HCT116 (cell line): ENCODE measurements around the gene MCRS1. TPM values are rescaled to one million over a fixed set of nuclear protein-coding genes. Genes with fewer than 3 reads are reported as not detected.
"Not testable (repeated sequence)": the region's sequence is repeated elsewhere in the genome, so short reads cannot be mapped to it uniquely, and the experiment has no call there.

Experiments used
- ATAC-seq: fragments of 200-7000 bp; cut with Tn5 transposase; 2 replicates; pipeline ENCODE4 v1.9.1; 2020; ENCODE audit warnings: mild to moderate bottlenecking, moderate library complexity
- BruUV-seq: library from RNA; stranded (reverse); fragments of 400-500 nt; replicated peaks from 2 replicates; lab custom pipeline; 2021; lab: Mats Ljungman, UMichigan
- CTCF ChIA-PET: fragments of 300-600 bp; sonication (Branson Sonifier 250); formaldehyde crosslinking; loops from one replicate; lab custom pipeline; 2021; ENCODE audit warnings: antibody characterized with exemption; lab: Charles Lee
- POLR2A ChIA-PET: fragments of 300-600, 350-600 bp; sonication (Branson Sonifier 250); formaldehyde crosslinking; loops from one replicate; lab custom pipeline; 2021; ENCODE audit warnings: antibody characterized with exemption; lab: Charles Lee
- RAD21 ChIA-PET, 2 experiments: fragments of 300-600 bp; sonication (Branson Sonifier 250); formaldehyde crosslinking; loops; one replicate each; lab custom pipeline; 2023; ENCODE audit warnings: low total read pairs in 2 of 2; ENCODE audit not compliant: uncharacterized antibody in 2 of 2, unreplicated experiment in 2 of 2, low non-redundant PET in 1 of 2; lab: Charles Lee
- DNase-seq: peaks from one replicate; pipeline ENCODE4 v3.0.0-alpha.2; 2010; ENCODE audit warnings: low read depth, low spot score
- H2AFZ ChIP-seq: fragments of 200-600 bp; shearing (Covaris generic), sonication (generic); 2 replicates; pipeline ENCODE4 v1.6.1; 2017; ENCODE audit warnings: low read depth, mixed run types, mixed read lengths, antibody characterized with exemption, low read length; ENCODE audit not compliant: poor library complexity, severe bottlenecking
- H3K27ac ChIP-seq: 2 replicates; pipeline ENCODE4 v1.5.1; 2012; ENCODE audit warnings: low read depth, low read length
- H3K27me3 ChIP-seq: fragments of 200-600 bp; sonication (generic); 2 replicates; pipeline ENCODE4 v1.6.1; 2016; ENCODE audit warnings: mixed run types, low read length, mixed read lengths; ENCODE audit not compliant: insufficient read depth
- H3K36me3 ChIP-seq, 2 experiments: fragments of 200-500 bp in 1 of 2; fragments of 200-600 bp in 1 of 2; sonication (Bioruptor generic) in 1 of 2; sonication (generic) in 1 of 2; 2 replicates each; pipeline versions ENCODE4 v1.5.1 to v1.6.1; 2014 to 2016; ENCODE audit warnings: low read length in 2 of 2, inconsistent platforms in 1 of 2, mixed read lengths in 1 of 2, mixed run types in 1 of 2; ENCODE audit not compliant: insufficient read depth in 2 of 2, control insufficient read depth in 1 of 2
- H3K4me1 ChIP-seq, 2 experiments: fragments of 200-600 bp in 1 of 2; sonication (generic) in 1 of 2; 2 replicates each; pipeline versions ENCODE4 v1.5.1 to v1.6.1; 2012 to 2017; ENCODE audit warnings: low read length in 2 of 2, inconsistent platforms in 1 of 2, mild to moderate bottlenecking in 1 of 2, mixed read lengths in 1 of 2, mixed run types in 1 of 2, moderate library complexity in 1 of 2; ENCODE audit not compliant: insufficient read depth in 2 of 2, control insufficient read depth in 1 of 2
- H3K4me2 ChIP-seq: fragments of 200-600 bp; sonication (generic); 2 replicates; pipeline ENCODE4 v1.6.1; 2017; ENCODE audit warnings: mixed run types, low read length, mixed read lengths
- H3K4me3 ChIP-seq, 2 experiments: fragments of 200-600 bp in 1 of 2; sonication (generic) in 1 of 2; replicated peaks in 1 of 2; 2 replicates each; pipeline ENCODE4 v1.5.1; 2011 to 2016; ENCODE audit warnings: low read length in 2 of 2, control low read depth in 1 of 2, low read depth in 1 of 2, mild to moderate bottlenecking in 1 of 2, mixed read lengths in 1 of 2, mixed run types in 1 of 2
- H3K79me2 ChIP-seq: fragments of 200-600 bp; sonication (generic); 2 replicates; pipeline ENCODE4 v1.6.1; 2017; ENCODE audit warnings: mild to moderate bottlenecking, mixed run types, low read length, moderate library complexity, mixed read lengths; ENCODE audit not compliant: insufficient read depth
- H3K9ac ChIP-seq: fragments of 200-600 bp; sonication (generic); 2 replicates; pipeline ENCODE4 v1.6.1; 2016; ENCODE audit warnings: low read length, mixed read lengths
- H3K9me2 ChIP-seq: fragments of 200-600 bp; sonication (generic), shearing (Covaris generic); 2 replicates; pipeline ENCODE4 v1.6.1; 2017; ENCODE audit warnings: mixed run types, mild to moderate bottlenecking, moderate library complexity; ENCODE audit not compliant: insufficient read depth
- H3K9me3 ChIP-seq, 2 experiments: fragments of 200-500 bp in 1 of 2; fragments of 200-600 bp in 1 of 2; sonication (Bioruptor generic) in 1 of 2; sonication (generic) in 1 of 2; 2 replicates each; pipeline ENCODE4 v1.6.1; 2014 to 2017; ENCODE audit warnings: low read length in 2 of 2, mixed read lengths in 2 of 2, inconsistent platforms in 1 of 2, low read depth in 1 of 2, mild to moderate bottlenecking in 1 of 2, mixed run types in 1 of 2, moderate library complexity in 1 of 2; ENCODE audit not compliant: control insufficient read depth in 1 of 2, insufficient read depth in 1 of 2
- H4K20me1 ChIP-seq: fragments of 200-600 bp; sonication (generic), shearing (Covaris generic); 2 replicates; pipeline ENCODE4 v1.6.1; 2017; ENCODE audit warnings: mixed run types, mild to moderate bottlenecking, moderate library complexity; ENCODE audit not compliant: insufficient read depth
- EZH2 ChIP-seq: fragments of 200-600 bp; sonication (generic); IDR thresholded peaks from 2 replicates; pipeline ENCODE4 v1.6.1; 2017; ENCODE audit warnings: antibody characterized with exemption, mixed run types
- REST ChIP-seq: IDR thresholded peaks from 2 replicates; pipeline ENCODE4 v1.6.1; 2012; ENCODE audit warnings: low read depth
- YY1 ChIP-seq: IDR thresholded peaks from 2 replicates; pipeline ENCODE4 v1.6.1; 2011; ENCODE audit warnings: low read length, low read depth, moderate library complexity, mild to moderate bottlenecking; ENCODE audit not compliant: insufficient replicate concordance; ENCODE audit errors: extremely low read depth
- intact Hi-C: fragments of 100-400 bp; cut with micrococcal nuclease; formaldehyde crosslinking; loops from 2 replicates; pipeline ENCODE4 v1.10.0; 2022
- total RNA-seq: library from RNA; stranded (reverse); gene quantifications from one replicate; pipeline ENCODE4 v1.2.1, GENCODE V29; 2021; ENCODE audit not compliant: unreplicated experiment
- TF ChIP-seq, protein P1 (sequence below), 3 experiments: fragments of 200-600 bp in 1 of 3; sonication (generic) in 1 of 3; IDR thresholded peaks in 2 of 3; conservative IDR thresholded peaks in 1 of 3; 2 replicates each; pipeline ENCODE4 v1.5.1; 2012 to 2017; ENCODE audit warnings: low read depth in 2 of 3, low read length in 2 of 3, antibody characterized with exemption in 1 of 3, borderline replicate concordance in 1 of 3, control low read depth in 1 of 3, mild to moderate bottlenecking in 1 of 3, mixed read lengths in 1 of 3, mixed run types in 1 of 3, moderate library complexity in 1 of 3; ENCODE audit not compliant: insufficient read depth in 1 of 3
- TF ChIP-seq, protein P2 (sequence below): IDR thresholded peaks from 2 replicates; pipeline ENCODE4 v1.6.1; 2012

The MCRS1 gene
- total RNA-seq, 1 experiment from 2014 or later, result 91.9 TPM

GRCh38 chr12:49610785-49611184 lies 42.8 kb upstream of the MCRS1 start:
- H3K4me2 ChIP-seq, DNase-seq, H3K4me3 ChIP-seq, H3K4me1 ChIP-seq, H4K20me1 ChIP-seq, RAD21 ChIA-PET, H3K27ac ChIP-seq, POLR2A ChIA-PET, H3K9me3 ChIP-seq, H3K79me2 ChIP-seq, intact Hi-C loops, H3K9me2 ChIP-seq, BruUV-seq, H3K27me3 ChIP-seq, ATAC-seq, H3K9ac ChIP-seq, H3K36me3 ChIP-seq, H2AFZ ChIP-seq: not testable (repeated sequence)
- CTCF ChIA-PET, result interaction anchor here (0.9 to 2.2 kb wide), 2 partner anchors 10 to 253 kb away, joined by 4 to 7 read pairs; no protein-coding TSS in a partner anchor

GRCh38 chr12:49609875-49610154 lies 41.9 kb upstream of the MCRS1 start:
- DNase-seq, result no peak
- BruUV-seq, result no TSS peak
- H3K9me3 ChIP-seq, result peaks cover 0 to 4% of the 10 kb centered on the region in 2 experiments; a peak in 1 of 4 replicates
- H3K4me1 ChIP-seq, result no peaks in the 10 kb centered on the region
- intact Hi-C loops, result no loop called here
- no peaks in the 10 kb centered on the region; the same call in 1 of the 2 replicates for H4K20me1 ChIP-seq
- no peaks in the 10 kb centered on the region for H3K79me2 ChIP-seq
- no peaks in the 10 kb centered on the region for H3K36me3 ChIP-seq
- H3K4me3 ChIP-seq, result no peak overlapping the region
- TF ChIP-seq REST (no peak), EZH2 (no peak), YY1 (no peak)
- TF ChIP-seq, protein P1, sequence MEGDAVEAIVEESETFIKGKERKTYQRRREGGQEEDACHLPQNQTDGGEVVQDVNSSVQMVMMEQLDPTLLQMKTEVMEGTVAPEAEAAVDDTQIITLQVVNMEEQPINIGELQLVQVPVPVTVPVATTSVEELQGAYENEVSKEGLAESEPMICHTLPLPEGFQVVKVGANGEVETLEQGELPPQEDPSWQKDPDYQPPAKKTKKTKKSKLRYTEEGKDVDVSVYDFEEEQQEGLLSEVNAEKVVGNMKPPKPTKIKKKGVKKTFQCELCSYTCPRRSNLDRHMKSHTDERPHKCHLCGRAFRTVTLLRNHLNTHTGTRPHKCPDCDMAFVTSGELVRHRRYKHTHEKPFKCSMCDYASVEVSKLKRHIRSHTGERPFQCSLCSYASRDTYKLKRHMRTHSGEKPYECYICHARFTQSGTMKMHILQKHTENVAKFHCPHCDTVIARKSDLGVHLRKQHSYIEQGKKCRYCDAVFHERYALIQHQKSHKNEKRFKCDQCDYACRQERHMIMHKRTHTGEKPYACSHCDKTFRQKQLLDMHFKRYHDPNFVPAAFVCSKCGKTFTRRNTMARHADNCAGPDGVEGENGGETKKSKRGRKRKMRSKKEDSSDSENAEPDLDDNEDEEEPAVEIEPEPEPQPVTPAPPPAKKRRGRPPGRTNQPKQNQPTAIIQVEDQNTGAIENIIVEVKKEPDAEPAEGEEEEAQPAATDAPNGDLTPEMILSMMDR (IDR thresholded peaks at IDR 0.05 in 2 of 3, conservative IDR thresholded peaks at IDR 0.05 in 1 of 3; ENCODE audit: borderline replicate concordance in 1 of 3, insufficient read depth in 1 of 3, low read depth in 2 of 3, low read length in 2 of 3), result peak; percentile 19 to 24 (median 22); a peak in 1 of 6 replicates
- TF ChIP-seq, protein P2, sequence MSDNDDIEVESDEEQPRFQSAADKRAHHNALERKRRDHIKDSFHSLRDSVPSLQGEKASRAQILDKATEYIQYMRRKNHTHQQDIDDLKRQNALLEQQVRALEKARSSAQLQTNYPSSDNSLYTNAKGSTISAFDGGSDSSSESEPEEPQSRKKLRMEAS, result no peak
- no peaks in the 10 kb centered on the region for H3K9me2 ChIP-seq
- no peak overlapping the region for H2AFZ ChIP-seq
- POLR2A ChIA-PET, result no interaction called here
- peak; percentile 90 for ATAC-seq
- no peak overlapping the region for H3K4me2 ChIP-seq
- CTCF ChIA-PET, result interaction anchor here (1.1 to 2.2 kb wide), 2 partner anchors 13 to 252 kb away, joined by 3 to 7 read pairs; partner anchors contain the start of gene PRPF40B
- RAD21 ChIA-PET, result no interaction called here
- H3K9ac ChIP-seq, result no peak overlapping the region
- H3K27ac ChIP-seq, result no peak overlapping the region
- H3K27me3 ChIP-seq, result no peaks in the 10 kb centered on the region
